Endothelial cell (in vitro differentiated cells): ENCODE results near the gene PSORS1C1. TPM values are rescaled to one million over a fixed set of nuclear protein-coding genes. Genes with fewer than 3 reads are reported as not detected.

ENCODE experiments used
- DNase-seq: peaks from one replicate; pipeline ENCODE4 v3.0.0; 2021; ENCODE audit warnings: low spot score
- H3K27ac Mint-ChIP-seq: one replicate; pipeline ENCODE4 v1.8.0; 2021; ENCODE audit warnings: mixed read lengths, inconsistent platforms; ENCODE audit not compliant: unreplicated experiment
- H3K27me3 Mint-ChIP-seq: one replicate; pipeline ENCODE4 v1.8.0; 2021; ENCODE audit warnings: mild to moderate bottlenecking, moderate library complexity, mixed read lengths, inconsistent platforms; ENCODE audit not compliant: unreplicated experiment
- H3K36me3 Mint-ChIP-seq: one replicate; pipeline ENCODE4 v1.8.0; 2021; ENCODE audit warnings: mild to moderate bottlenecking, low read depth, mixed read lengths, inconsistent platforms; ENCODE audit not compliant: unreplicated experiment
- H3K4me1 Mint-ChIP-seq: one replicate; pipeline ENCODE4 v1.8.0; 2021; ENCODE audit warnings: mild to moderate bottlenecking, mixed read lengths, inconsistent platforms; ENCODE audit not compliant: unreplicated experiment
- H3K4me3 Mint-ChIP-seq: one replicate; pipeline ENCODE4 v1.8.0; 2021; ENCODE audit warnings: mild to moderate bottlenecking, mixed read lengths, inconsistent platforms; ENCODE audit not compliant: unreplicated experiment
- H3K9me3 Mint-ChIP-seq: one replicate; pipeline ENCODE4 v1.8.0; 2021; ENCODE audit warnings: mixed read lengths, inconsistent platforms; ENCODE audit not compliant: unreplicated experiment
- CTCF ChIP-seq: fragments of 200-600 bp; sonication (generic); IDR thresholded peaks from one replicate; pipeline ENCODE4 v1.5.0; 2021; ENCODE audit warnings: antibody characterized with exemption; ENCODE audit not compliant: unreplicated experiment
- total RNA-seq: library from RNA; stranded (reverse); fragmentation: NEBNext Ultra II Directional; extraction: Animal tissue kit (Norgen Biotek cat#: 25700); gene quantifications from one replicate; pipeline ENCODE4 v1.2.1, GENCODE V29; 2021; ENCODE audit not compliant: unreplicated experiment

PSORS1C1 gene
- total RNA-seq, 1 donor from 2014 or later: 0.54 TPM

- DNase-seq: no peak
- TF ChIP-seq CTCF: no peak
- Mint-ChIP-seq H3K9me3 (no peaks in the 10 kb centered on the region), H3K27me3 (peaks cover 6% of the 10 kb centered on the region), H3K36me3 (no peaks in the 10 kb centered on the region), H3K27ac (no peak overlapping the region), H3K4me1 (peaks cover 10% of the 10 kb centered on the region), H3K4me3 (no peak overlapping the region)
Observed at GRCh38 chr6:31125162-31125561, 10.6 kb downstream of the PSORS1C1 start.

GRCh38 chr6:31125586-31126363 is 11.2 kb downstream of the PSORS1C1 start:
- no peak overlapping the region for H3K4me3 Mint-ChIP-seq
- peaks cover 6% of the 10 kb centered on the region for H3K27me3 Mint-ChIP-seq
- peaks cover 10% of the 10 kb centered on the region for H3K4me1 Mint-ChIP-seq
- DNase-seq: no peak
- H3K27ac Mint-ChIP-seq: no peak overlapping the region
- no peaks in the 10 kb centered on the region for H3K9me3 Mint-ChIP-seq
- H3K36me3 Mint-ChIP-seq: no peaks in the 10 kb centered on the region
- TF ChIP-seq CTCF: no peak

DNA sequence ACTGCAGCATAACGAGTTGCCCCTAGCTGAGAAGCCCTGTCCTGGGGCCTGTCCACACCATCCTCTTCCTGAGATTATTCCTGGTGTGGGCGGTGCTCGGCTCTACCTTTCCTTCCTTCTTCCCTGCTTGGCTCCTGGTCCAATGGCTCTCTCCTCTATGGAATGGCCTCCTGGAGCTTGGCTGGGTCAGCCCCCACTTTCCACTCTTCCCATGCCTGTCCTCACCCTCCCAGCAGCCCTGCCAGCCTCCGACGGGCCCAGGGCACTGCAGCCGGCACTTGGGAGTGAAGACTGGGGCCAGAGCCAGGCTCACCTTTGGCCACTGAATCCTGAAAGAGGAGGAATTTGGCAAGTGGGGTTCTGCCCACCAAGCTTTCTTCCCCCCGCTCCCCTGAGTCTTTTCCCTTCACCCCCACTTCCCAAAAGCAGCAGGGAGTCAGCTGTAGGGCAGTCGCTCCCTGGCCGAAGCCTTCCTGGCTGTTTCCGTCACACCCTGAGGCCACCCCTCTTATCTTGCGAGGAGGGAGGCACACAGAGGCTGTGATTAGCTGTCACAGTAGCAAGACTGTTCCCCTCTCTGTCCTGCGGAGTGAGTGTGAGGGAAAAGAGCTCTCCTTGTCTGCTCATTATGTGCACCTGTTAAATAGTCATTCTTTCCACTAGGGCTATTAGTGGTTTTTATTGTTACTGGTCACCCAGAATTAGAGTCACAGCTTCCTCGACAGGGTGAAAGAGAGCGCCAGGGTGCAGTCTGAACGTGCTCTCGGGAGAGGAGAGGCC is 12.0 kb downstream of the PSORS1C1 start:
- no peak overlapping the region for H3K4me3 Mint-ChIP-seq

DNA sequence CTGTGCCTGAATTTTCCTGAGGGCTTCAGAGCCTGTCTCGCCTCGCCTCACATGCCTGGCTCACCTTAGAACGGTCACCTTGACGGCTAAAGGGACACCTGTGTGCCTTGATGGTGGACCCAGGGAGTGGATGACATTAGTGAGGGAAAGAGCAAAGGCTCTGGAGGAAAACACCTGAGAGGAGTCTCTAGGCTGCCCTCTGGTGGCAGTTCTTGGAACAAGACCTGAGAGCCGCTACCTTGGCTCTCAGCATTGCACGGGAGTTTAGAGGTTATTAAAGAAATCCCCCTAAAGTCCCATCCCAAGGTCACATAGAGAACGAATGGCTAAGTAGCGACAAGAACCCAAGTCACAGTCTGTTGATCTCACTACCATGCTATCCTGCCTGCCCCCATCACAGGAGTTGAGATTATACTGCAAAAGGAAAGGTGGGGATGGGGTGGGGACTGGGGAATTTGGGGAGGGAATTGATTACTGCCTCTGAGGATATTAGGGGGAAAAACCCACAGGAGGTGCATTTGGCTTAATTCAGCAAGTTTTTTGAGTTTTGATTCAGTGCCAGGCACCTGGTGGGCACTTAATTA is 13.6 kb downstream of the PSORS1C1 start:
- H3K4me1 Mint-ChIP-seq: peaks cover 10% of the 10 kb centered on the region
- peaks cover 6% of the 10 kb centered on the region for H3K27me3 Mint-ChIP-seq
- peak overlapping the region; percentile 8 for H3K27ac Mint-ChIP-seq
- H3K9me3 Mint-ChIP-seq: no peaks in the 10 kb centered on the region
- no peaks in the 10 kb centered on the region for H3K36me3 Mint-ChIP-seq
- no peak overlapping the region for H3K4me3 Mint-ChIP-seq
- peak; percentile 44 for TF ChIP-seq CTCF
- peak; percentile 67 for DNase-seq

More for the DNA sequence above, 12.0 kb downstream of the PSORS1C1 start:
- H3K27me3 Mint-ChIP-seq: peaks cover 6% of the 10 kb centered on the region
- H3K27ac Mint-ChIP-seq: no peak overlapping the region
- H3K4me1 Mint-ChIP-seq: peaks cover 10% of the 10 kb centered on the region
- no peak for TF ChIP-seq CTCF
- no peaks in the 10 kb centered on the region for H3K9me3 Mint-ChIP-seq
- H3K36me3 Mint-ChIP-seq: no peaks in the 10 kb centered on the region
- no peak for DNase-seq
